Naive thymus-derived CD8-positive, alpha-beta T cell (primary cell): ENCODE measurements around the gene ART5. TPM values are rescaled to one million over a fixed set of nuclear protein-coding genes. Genes with fewer than 3 reads are reported as not detected.

Experiments used
- ATAC-seq, 2 donors: fragments of 150-1000 bp; cut with Tn5 transposase in 1 of 2; sonication (Bioruptor Pico), chemical (Tn5 transposase) in 1 of 2; 1 replicate in 1 of 2; 2 replicates in 1 of 2; pipeline ENCODE4 v1.10.0; 2021; ENCODE audit warnings: mild to moderate bottlenecking in 2 of 2, moderate library complexity in 2 of 2
- POLR2A ChIA-PET: fragments of 350-600 bp; sonication (Branson Sonifier 250); formaldehyde crosslinking; loops from one replicate; lab custom pipeline; 2021; ENCODE audit warnings: antibody characterized with exemption; lab: Charles Lee
- DNase-seq, 10 donors: peaks; one replicate each; pipeline versions ENCODE4 v3.0.0 to v3.0.0-alpha.2; 2020 to 2022
- H3K27ac Mint-ChIP-seq, 10 donors: one replicate each; pipeline ENCODE4 v1.8.0; 2020 to 2022; ENCODE audit warnings: mild to moderate bottlenecking in 10 of 10, mixed read lengths in 10 of 10, moderate library complexity in 4 of 10, inconsistent platforms in 1 of 10
- H3K27me3 Mint-ChIP-seq, 5 donors: one replicate each; pipeline ENCODE4 v1.8.0; 2021 to 2022; ENCODE audit warnings: mixed read lengths in 5 of 5
- H3K36me3 Mint-ChIP-seq, 3 donors: one replicate each; pipeline ENCODE4 v1.8.0; 2020 to 2022; ENCODE audit warnings: mixed read lengths in 3 of 3, mild to moderate bottlenecking in 2 of 3, inconsistent platforms in 1 of 3
- H3K4me1 Mint-ChIP-seq, 4 donors: one replicate each; pipeline ENCODE4 v1.8.0; 2021 to 2022; ENCODE audit warnings: mixed read lengths in 4 of 4
- H3K4me3 Mint-ChIP-seq, 10 donors: one replicate each; pipeline ENCODE4 v1.8.0; 2020 to 2022; ENCODE audit warnings: mild to moderate bottlenecking in 10 of 10, mixed read lengths in 10 of 10, moderate library complexity in 6 of 10, inconsistent platforms in 1 of 10
- H3K9me3 Mint-ChIP-seq, 9 donors: one replicate each; pipeline ENCODE4 v1.8.0; 2020 to 2022; ENCODE audit warnings: mixed read lengths in 9 of 9, mild to moderate bottlenecking in 3 of 9, inconsistent platforms in 1 of 9, moderate library complexity in 1 of 9
- polyA plus RNA-seq, 3 donors: library from polyadenylated mRNA; unstranded; fragments of 300-500 nt; fragmentation: Illumina TruSeq; gene quantifications; one replicate each; pipeline ENCODE4 v1.2.3, GENCODE V29; 2021
- total RNA-seq, 8 experiments: library from RNA in 2 of 8; stranded (reverse) in 2 of 8; gene quantifications; one replicate each; pipeline ENCODE4 v1.2.3 and lab custom pipeline; 2021 to 2026

ART5 gene
- total and polyA plus RNA-seq, 5 experiments from 2014 or later: not detected

GRCh38 chr11:3627291-3627690 lies 14.5 kb downstream of the ART5 start:
- Mint-ChIP-seq H3K4me1 (peaks cover 5 to 10% (median 7%) of the 10 kb centered on the region in 4 donors), H3K27ac (peak overlapping the region in 1 of 10 donors; percentile 32), H3K36me3 (no peaks in the 10 kb centered on the region), H3K4me3 (no peak overlapping the region), H3K9me3 (no peaks in the 10 kb centered on the region), H3K27me3 (peaks cover 0 to 4% (median 0%) of the 10 kb centered on the region in 5 donors)
- no peak for DNase-seq
- POLR2A ChIA-PET: no interaction called here
- ATAC-seq: no peak

- Mint-ChIP-seq H3K9me3 (no peaks in the 10 kb centered on the region), H3K27ac (peak overlapping the region in 5 of 10 donors; percentile 16 to 85 (median 64)), H3K36me3 (no peaks in the 10 kb centered on the region), H3K4me3 (peak overlapping the region in 3 of 10 donors; percentile 5 to 26 (median 24)), H3K4me1 (peaks cover 5 to 10% (median 7%) of the 10 kb centered on the region in 4 donors), H3K27me3 (peaks cover 0 to 4% (median 0%) of the 10 kb centered on the region in 5 donors)
- peak in 1 of 2 donors; percentile 52 for ATAC-seq
- DNase-seq: no peak
- POLR2A ChIA-PET: no interaction called here
These were observed 15.4 kb downstream of the ART5 start for GRCh38 chr11:3626250-3626960.

GRCh38 chr11:3623767-3624458 lies 17.9 kb downstream of the ART5 start:
- no peak overlapping the region for H3K27ac Mint-ChIP-seq
- H3K36me3 Mint-ChIP-seq: no peaks in the 10 kb centered on the region
- DNase-seq (no peak), ATAC-seq (no peak)
- no peak overlapping the region for H3K4me3 Mint-ChIP-seq
- peaks cover 0 to 3% (median 0%) of the 10 kb centered on the region in 5 donors for H3K27me3 Mint-ChIP-seq
- no peaks in the 10 kb centered on the region for H3K9me3 Mint-ChIP-seq
- peaks cover 5 to 10% (median 9%) of the 10 kb centered on the region in 4 donors for H3K4me1 Mint-ChIP-seq
- POLR2A ChIA-PET: no interaction called here

- no peak overlapping the region for H3K27ac Mint-ChIP-seq
- H3K36me3 Mint-ChIP-seq: no peaks in the 10 kb centered on the region
- peaks cover 5 to 10% (median 9%) of the 10 kb centered on the region in 4 donors for H3K4me1 Mint-ChIP-seq
- POLR2A ChIA-PET: no interaction called here
- no peaks in the 10 kb centered on the region for H3K27me3 Mint-ChIP-seq
- no peak overlapping the region for H3K4me3 Mint-ChIP-seq
- ATAC-seq (no peak), DNase-seq (no peak)
- no peaks in the 10 kb centered on the region for H3K9me3 Mint-ChIP-seq
These were observed 18.7 kb downstream of the ART5 start for GRCh38 chr11:3623121-3623520.

GRCh38 chr11:3622521-3622920 lies 19.3 kb downstream of the ART5 start:
- no peaks in the 10 kb centered on the region for H3K36me3 Mint-ChIP-seq
- no peak overlapping the region for H3K27ac Mint-ChIP-seq
- H3K4me3 Mint-ChIP-seq: no peak overlapping the region
- H3K27me3 Mint-ChIP-seq: no peaks in the 10 kb centered on the region
- POLR2A ChIA-PET: no interaction called here
- no peaks in the 10 kb centered on the region for H3K9me3 Mint-ChIP-seq
- peaks cover 5 to 10% (median 9%) of the 10 kb centered on the region in 4 donors for H3K4me1 Mint-ChIP-seq
- DNase-seq (no peak), ATAC-seq (no peak)

- POLR2A ChIA-PET: no interaction called here
- Mint-ChIP-seq H3K4me3 (no peak overlapping the region), H3K27me3 (peaks cover 0 to 7% (median 0%) of the 10 kb centered on the region in 5 donors), H3K4me1 (peaks cover 13 to 16% (median 15%) of the 10 kb centered on the region in 4 donors), H3K36me3 (no peaks in the 10 kb centered on the region), H3K27ac (no peak overlapping the region), H3K9me3 (no peaks in the 10 kb centered on the region)
- DNase-seq (no peak), ATAC-seq (no peak)
These were observed 23.8 kb downstream of the ART5 start for GRCh38 chr11:3617990-3618389.

- H3K4me3 Mint-ChIP-seq: no peak overlapping the region
- H3K27ac Mint-ChIP-seq: no peak overlapping the region
- POLR2A ChIA-PET: no interaction called here
- DNase-seq (no peak), ATAC-seq (no peak)
- H3K36me3 Mint-ChIP-seq: peaks cover 0 to 5% (median 4%) of the 10 kb centered on the region in 3 donors
- H3K9me3 Mint-ChIP-seq: peaks cover 0 to 5% (median 2%) of the 10 kb centered on the region in 9 donors
- peaks cover 0 to 7% (median 0%) of the 10 kb centered on the region in 5 donors for H3K27me3 Mint-ChIP-seq
- peaks cover 13 to 16% (median 15%) of the 10 kb centered on the region in 4 donors for H3K4me1 Mint-ChIP-seq
These were observed 24.9 kb downstream of the ART5 start for GRCh38 chr11:3616721-3617460.

- no peak for ATAC-seq
- POLR2A ChIA-PET: no interaction called here
- Mint-ChIP-seq H3K36me3 (peaks cover 0 to 7% (median 4%) of the 10 kb centered on the region in 3 donors), H3K4me3 (no peak overlapping the region), H3K27me3 (peaks cover 0 to 7% (median 0%) of the 10 kb centered on the region in 5 donors), H3K4me1 (peaks cover 13 to 16% (median 15%) of the 10 kb centered on the region in 4 donors), H3K9me3 (peaks cover 0 to 6% (median 3%) of the 10 kb centered on the region in 9 donors), H3K27ac (peak overlapping the region in 1 of 10 donors; percentile 28)
- no peak for DNase-seq
These were observed 25.8 kb downstream of the ART5 start for GRCh38 chr11:3615998-3616397.

- peaks cover 11 to 16% (median 14%) of the 10 kb centered on the region in 4 donors for H3K4me1 Mint-ChIP-seq
- peaks cover 0 to 7% (median 4%) of the 10 kb centered on the region in 3 donors for H3K36me3 Mint-ChIP-seq
- H3K9me3 Mint-ChIP-seq: peaks cover 0 to 6% (median 3%) of the 10 kb centered on the region in 9 donors
- peak; percentile 88 to 93 for ATAC-seq
- POLR2A ChIA-PET: no interaction called here
- DNase-seq: peak in 5 of 10 donors; percentile 4 to 35 (median 21)
- peak overlapping the region in 4 of 10 donors; percentile 1 to 39 (median 20) for H3K4me3 Mint-ChIP-seq
- peaks cover 0 to 7% (median 0%) of the 10 kb centered on the region in 5 donors for H3K27me3 Mint-ChIP-seq
- H3K27ac Mint-ChIP-seq: peak overlapping the region in 3 of 10 donors; percentile 6 to 30 (median 28)
These were observed 27.0 kb downstream of the ART5 start for GRCh38 chr11:3614742-3615171.

- Mint-ChIP-seq H3K9me3 (peaks cover 0 to 6% (median 3%) of the 10 kb centered on the region in 9 donors), H3K4me3 (peak overlapping the region in 4 of 10 donors; percentile 1 to 39 (median 20)), H3K4me1 (peaks cover 11 to 16% (median 14%) of the 10 kb centered on the region in 4 donors), H3K36me3 (peaks cover 0 to 7% (median 4%) of the 10 kb centered on the region in 3 donors), H3K27ac (peak overlapping the region in 4 of 10 donors; percentile 28 to 45 (median 35)), H3K27me3 (peaks cover 0 to 7% (median 0%) of the 10 kb centered on the region in 5 donors)
- DNase-seq (peak in 1 of 10 donors; percentile 15), ATAC-seq (peak in 1 of 2 donors; percentile 48)
- POLR2A ChIA-PET: no interaction called here
These were observed 27.6 kb downstream of the ART5 start for GRCh38 chr11:3613998-3614741.

- H3K27me3 Mint-ChIP-seq: peaks cover 0 to 7% (median 2%) of the 10 kb centered on the region in 5 donors
- peaks cover 0 to 6% (median 3%) of the 10 kb centered on the region in 9 donors for H3K9me3 Mint-ChIP-seq
- H3K36me3 Mint-ChIP-seq: peaks cover 0 to 7% (median 4%) of the 10 kb centered on the region in 3 donors
- POLR2A ChIA-PET: no interaction called here
- DNase-seq (no peak), ATAC-seq (no peak)
- H3K4me3 Mint-ChIP-seq: no peak overlapping the region
- no peak overlapping the region for H3K27ac Mint-ChIP-seq
- H3K4me1 Mint-ChIP-seq: peaks cover 11 to 16% (median 14%) of the 10 kb centered on the region in 4 donors
These were observed 29.7 kb downstream of the ART5 start for GRCh38 chr11:3611976-3612678.
